ENCODE data around the gene USP12.
A peak's percentile ranks its signal among the peaks of the same experiment; 100 is the strongest.

USP12 gene

GRCh38 chr13:27176470-27177410 lies 5.1 kb upstream of the USP12 start:
- TF ChIP-seq CTCF (IDR thresholded peaks at IDR 0.05; ENCODE audit: low read depth, low read length) (no peak), EZH2phosphoT487 (IDR thresholded peaks at IDR 0.05; ENCODE audit: low read depth) (no peak)
- Histone ChIP-seq H4K20me1 (ENCODE audit: insufficient read depth, low read length) (no peaks in the 10 kb centered on the region), H3K9me3 (ENCODE audit: insufficient read depth, low read length) (no peaks in the 10 kb centered on the region), H3K79me2 (ENCODE audit: low read length) (peaks cover 5% of the 10 kb centered on the region; the same call in 1 of the 2 replicates), H3K4me1 (ENCODE audit: low read length) (peaks cover 45% of the 10 kb centered on the region), H3K4me3 (ENCODE audit: low read length) (no peak overlapping the region), H2AFZ (ENCODE audit: low read depth, low read length) (no peak overlapping the region), H3K27me3 (ENCODE audit: low read depth, low read length) (no peaks in the 10 kb centered on the region), H3K36me3 (replicated peaks; ENCODE audit: low read depth, low read length) (no peaks in the 10 kb centered on the region), H3K4me2 (ENCODE audit: low read length) (peak overlapping the region; percentile 34), H3K27ac (ENCODE audit: low read length) (no peak overlapping the region), H3K9ac (ENCODE audit: low read length) (no peak overlapping the region)

- Histone ChIP-seq H3K4me2 (ENCODE audit: low read length) (peak overlapping the region; percentile 33), H3K4me3 (ENCODE audit: low read length) (no peak overlapping the region), H3K9me3 (ENCODE audit: insufficient read depth, low read length) (no peaks in the 10 kb centered on the region), H2AFZ (ENCODE audit: low read depth, low read length) (no peak overlapping the region), H3K79me2 (ENCODE audit: low read length) (peaks cover 21% of the 10 kb centered on the region), H3K27me3 (ENCODE audit: low read depth, low read length) (no peaks in the 10 kb centered on the region), H3K27ac (ENCODE audit: low read length) (0 out of 2 replicates have a peak overlapping the region, but pooled peaks have one; percentile 10), H3K36me3 (replicated peaks; ENCODE audit: low read depth, low read length) (no peaks in the 10 kb centered on the region), H3K9ac (ENCODE audit: low read length) (no peak overlapping the region), H3K4me1 (ENCODE audit: low read length) (peaks cover 49% of the 10 kb centered on the region), H4K20me1 (ENCODE audit: insufficient read depth, low read length) (peaks cover 6% of the 10 kb centered on the region)
- TF ChIP-seq EZH2phosphoT487 (IDR thresholded peaks at IDR 0.05; ENCODE audit: low read depth) (no peak), CTCF (IDR thresholded peaks at IDR 0.05; ENCODE audit: low read depth, low read length) (no peak)
Observed at GRCh38 chr13:27174766-27175455, 3.3 kb upstream of the USP12 start.

GRCh38 chr13:27172495-27172842 lies 858 bp upstream of the USP12 start:
- H3K27ac ChIP-seq (ENCODE audit: low read length): peak overlapping the region; percentile 68
- H3K36me3 ChIP-seq (replicated peaks; ENCODE audit: low read depth, low read length): peaks cover 7% of the 10 kb centered on the region

More at GRCh38 chr13:27172495-27172842, 858 bp upstream of the USP12 start:
- TF ChIP-seq CTCF (IDR thresholded peaks at IDR 0.05; ENCODE audit: low read depth, low read length) (no peak), EZH2phosphoT487 (IDR thresholded peaks at IDR 0.05; ENCODE audit: low read depth) (no peak)
- Histone ChIP-seq H2AFZ (ENCODE audit: low read depth, low read length) (peak overlapping the region; percentile 44), H3K27me3 (ENCODE audit: low read depth, low read length) (no peaks in the 10 kb centered on the region), H3K9ac (ENCODE audit: low read length) (peak overlapping the region; percentile 82), H3K4me1 (ENCODE audit: low read length) (peaks cover 57% of the 10 kb centered on the region), H4K20me1 (ENCODE audit: insufficient read depth, low read length) (peaks cover 30% of the 10 kb centered on the region), H3K4me3 (ENCODE audit: low read length) (peak overlapping the region; percentile 77), H3K9me3 (ENCODE audit: insufficient read depth, low read length) (no peaks in the 10 kb centered on the region), H3K4me2 (ENCODE audit: low read length) (peak overlapping the region; percentile 85), H3K79me2 (ENCODE audit: low read length) (peaks cover 45% of the 10 kb centered on the region)

Data from OCI-LY3 (cell line).